Heart left ventricle (tissue), 13 donors: Measurements from ENCODE around the gene RHO.

ENCODE experiments used
- CTCF ChIP-seq, 12 donors: fragments of 200-600 bp; sonication (generic) in 4 of 12; IDR thresholded peaks; one replicate each; pipeline versions ENCODE4 v1.5.0 to v1.8.0; 2018 to 2022; ENCODE audit warnings: antibody characterized with exemption in 12 of 12, mild to moderate bottlenecking in 5 of 12
- POLR2A ChIP-seq, 2 donors: fragments of 450-650 bp; IDR thresholded peaks; one replicate each; pipeline ENCODE4 v1.6.1; 2017; ENCODE audit warnings: antibody characterized with exemption in 2 of 2, mild to moderate bottlenecking in 2 of 2, moderate library complexity in 2 of 2
- donor health status: ischemic (EF 13 %, LVEDD 7.1; RV severe dilation, severe dysfunction).
- donor health status: DM: no; HTN: yes; CAD: no.
- donor health status: DM: no; HTN: no; CAD: no.
- donor health status: ischemic (EF 25% LVEDD 6.9; RV normal size, moderate dysfunction).
- donor health status: ischemic (EF 25% LVEDD 5.7; RV mildly dilated, moderate dysfunction).
- donor health status: ischemic (EF 35%, LVEDD 5.7; RV mildly dilated, moderate dysfunction).
- donor health status: nonischemic (EF 11% LVEDD 7.7; RV severe dilation, severe dysfunction).
- donor health status: DM: yes; HTN: yes; CAD: no.
- donor health status: PGD.
- donor health status: ischemic (EF 29% LVEDD 5.4; RV normal size, mild dysfunction).
- donor health status: nonischemic (EF 23%, LVEDD 6.1; RV moderate dilation, normal function).

- no peak for TF ChIP-seq CTCF (IDR thresholded peaks at IDR 0.05)
- no peak for TF ChIP-seq POLR2A (IDR thresholded peaks at IDR 0.05)
Measured at GRCh38 chr3:129534428-129535027, 6.1 kb downstream of the RHO start.
